ENCODE measurements around the gene ECI1. TPM values are rescaled to one million over a fixed set of nuclear protein-coding genes. Genes with fewer than 3 reads are reported as not detected.

ECI1 gene
- total RNA-seq, 1 experiment from 2014 or later = 71.7 TPM

- no peaks in the 10 kb centered on the region for H3F3A ChIP-seq (ENCODE audit: low read length, unreplicated experiment)
Observed at GRCh38 chr16:2199621-2200139, 51.7 kb downstream of the ECI1 start.

GRCh38 chr16:2199095-2199494 is 52.3 kb downstream of the ECI1 start:
- POLR2A ChIA-PET (ENCODE audit: unreplicated experiment) = no interaction called here
- Histone ChIP-seq H2AFZ (ENCODE audit: low read length) (no peak overlapping the region), H3K27ac (ENCODE audit: low read length) (no peak overlapping the region), H3K27me3 (ENCODE audit: low read length) (no peaks in the 10 kb centered on the region), H3K4me1 (ENCODE audit: insufficient read depth, low read length) (peaks cover 12% of the 10 kb centered on the region; the same call in 1 of the 2 replicates), H4K20me1 (ENCODE audit: low read length) (no peaks in the 10 kb centered on the region), H3K4me3 (ENCODE audit: low read length) (no peak overlapping the region), H3K79me2 (ENCODE audit: low read length) (no peaks in the 10 kb centered on the region), H3K36me3 (ENCODE audit: low read depth, low read length) (no peaks in the 10 kb centered on the region), H3K9me3 (ENCODE audit: low read length) (no peaks in the 10 kb centered on the region), H3K9ac (ENCODE audit: low read length) (no peak overlapping the region), H3F3A (ENCODE audit: low read length, unreplicated experiment) (no peaks in the 10 kb centered on the region), H3K9me2 (replicated peaks; ENCODE audit: low read length) (no peaks in the 10 kb centered on the region), H3K4me2 (ENCODE audit: low read length) (no peak overlapping the region)
- DNase-seq = no peak
- CTCF ChIA-PET = no interaction called here
- TF ChIP-seq EZH2phosphoT487 (IDR thresholded peaks at IDR 0.05; ENCODE audit: borderline replicate concordance, low read length) = no peak
- no peak for TF ChIP-seq EZH2 (IDR thresholded peaks at IDR 0.05; ENCODE audit: low read length, unreplicated experiment)
- no TSS peak for BruUV-seq (replicated peaks)
- ATAC-seq = no peak
- intact Hi-C loops (cut with micrococcal nuclease) = no loop called here

More at GRCh38 chr16:2199621-2200139, 51.7 kb downstream of the ECI1 start:
- POLR2A ChIA-PET (ENCODE audit: unreplicated experiment) = no interaction called here
- no peak overlapping the region for H3K9ac ChIP-seq (ENCODE audit: low read length)
- no peaks in the 10 kb centered on the region for H3K9me2 ChIP-seq (replicated peaks; ENCODE audit: low read length)
- H3K27ac ChIP-seq (ENCODE audit: low read length) = no peak overlapping the region
- no peak overlapping the region for H3K4me2 ChIP-seq (ENCODE audit: low read length)
- no peak overlapping the region for H3K4me3 ChIP-seq (ENCODE audit: low read length)
- no peaks in the 10 kb centered on the region for H3K79me2 ChIP-seq (ENCODE audit: low read length)
- no peaks in the 10 kb centered on the region for H3K36me3 ChIP-seq (ENCODE audit: low read depth, low read length)
- H4K20me1 ChIP-seq (ENCODE audit: low read length) = no peaks in the 10 kb centered on the region
- no TSS peak for BruUV-seq (replicated peaks)
- TF ChIP-seq EZH2 (IDR thresholded peaks at IDR 0.05; ENCODE audit: low read length, unreplicated experiment) (no peak), CTCF (conservative IDR thresholded peaks at IDR 0.05; ENCODE audit: low read depth, low read length) (no peak), EZH2phosphoT487 (IDR thresholded peaks at IDR 0.05; ENCODE audit: borderline replicate concordance, low read length) (no peak)
- H2AFZ ChIP-seq (ENCODE audit: low read length) = no peak overlapping the region
- DNase-seq (no peak), ATAC-seq (no peak)
- no peaks in the 10 kb centered on the region for H3K27me3 ChIP-seq (ENCODE audit: low read length)
- CTCF ChIA-PET = no interaction called here
- no peaks in the 10 kb centered on the region for H3K9me3 ChIP-seq (ENCODE audit: low read length)
- intact Hi-C loops (cut with micrococcal nuclease) = no loop called here
- peaks cover 13% of the 10 kb centered on the region for H3K4me1 ChIP-seq (ENCODE audit: insufficient read depth, low read length)

DNA sequence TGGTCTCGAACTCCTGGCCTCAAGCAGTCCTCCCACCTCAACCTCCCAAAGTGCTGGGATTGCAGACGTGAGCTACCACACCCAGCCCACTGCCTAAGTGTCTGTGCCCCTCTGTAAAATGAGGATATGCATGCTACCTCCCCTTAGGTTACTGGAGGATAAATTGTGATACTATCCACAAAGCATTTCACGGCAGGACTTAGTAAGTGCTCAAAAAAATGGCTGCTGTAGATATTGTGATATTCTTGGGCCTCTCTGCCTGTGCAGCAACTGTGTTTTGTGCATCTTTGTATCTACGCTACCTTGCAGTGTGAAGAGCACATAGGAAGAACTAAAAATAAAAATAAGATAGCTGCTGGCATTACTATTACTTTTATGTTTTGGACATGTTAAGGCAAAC is 53.1 kb downstream of the ECI1 start:
- no peak for ATAC-seq

More for the DNA sequence above, 53.1 kb downstream of the ECI1 start:
- BruUV-seq (replicated peaks) = no TSS peak
- Histone ChIP-seq H3K9ac (ENCODE audit: low read length) (no peak overlapping the region), H4K20me1 (ENCODE audit: low read length) (no peaks in the 10 kb centered on the region), H3K79me2 (ENCODE audit: low read length) (no peaks in the 10 kb centered on the region), H3F3A (ENCODE audit: low read length, unreplicated experiment) (no peaks in the 10 kb centered on the region), H3K4me3 (ENCODE audit: low read length) (no peak overlapping the region), H3K4me2 (ENCODE audit: low read length) (no peak overlapping the region), H2AFZ (ENCODE audit: low read length) (no peak overlapping the region), H3K27ac (ENCODE audit: low read length) (no peak overlapping the region), H3K9me2 (replicated peaks; ENCODE audit: low read length) (no peaks in the 10 kb centered on the region), H3K27me3 (ENCODE audit: low read length) (no peaks in the 10 kb centered on the region), H3K36me3 (ENCODE audit: low read depth, low read length) (no peaks in the 10 kb centered on the region), H3K4me1 (ENCODE audit: insufficient read depth, low read length) (peaks cover 12% of the 10 kb centered on the region; the same call in 1 of the 2 replicates), H3K9me3 (ENCODE audit: low read length) (no peaks in the 10 kb centered on the region)
- CTCF ChIA-PET = no interaction called here
- no peak for DNase-seq
- POLR2A ChIA-PET (ENCODE audit: unreplicated experiment) = no interaction called here
- TF ChIP-seq CTCF (conservative IDR thresholded peaks at IDR 0.05; ENCODE audit: low read depth, low read length) (no peak), EZH2phosphoT487 (IDR thresholded peaks at IDR 0.05; ENCODE audit: borderline replicate concordance, low read length) (no peak), EZH2 (IDR thresholded peaks at IDR 0.05; ENCODE audit: low read length, unreplicated experiment) (no peak)
- intact Hi-C loops (cut with micrococcal nuclease) = no loop called here
